OCI-LY7 (cell line): ENCODE results near the gene TACC3. TPM values are rescaled to one million over a fixed set of nuclear protein-coding genes. Genes with fewer than 3 reads are reported as not detected.

Source experiments
- BruUV-seq: library from RNA; stranded (reverse); fragments of 400-500 nt; replicated peaks from 2 replicates; lab custom pipeline; 2021; lab: Mats Ljungman, UMichigan
- CTCF ChIA-PET: fragments of 300-600 bp; sonication (Branson Sonifier 250); formaldehyde crosslinking; loops from one replicate; lab custom pipeline; 2022; ENCODE audit warnings: antibody characterized with exemption; ENCODE audit not compliant: unreplicated experiment; lab: Charles Lee
- POLR2A ChIA-PET: fragments of 300-600 bp; sonication (Branson Sonifier 250); formaldehyde crosslinking; loops from one replicate; lab custom pipeline; 2022; ENCODE audit warnings: antibody characterized with exemption; lab: Charles Lee
- DNase-seq: peaks from one replicate; pipeline ENCODE4 v3.0.0-alpha.2; 2015; ENCODE audit warnings: low spot score
- H2AFZ ChIP-seq: fragments of 200-600 bp; sonication (generic), shearing (Covaris generic); 2 replicates; pipeline ENCODE4 v1.6.1; 2014; ENCODE audit warnings: mild to moderate bottlenecking, antibody characterized with exemption, low read length, moderate library complexity
- H3K27ac ChIP-seq: fragments of 200-600 bp; sonication (generic); 2 replicates; pipeline ENCODE4 v1.5.1; 2014; ENCODE audit warnings: mixed run types, low read depth, mild to moderate bottlenecking, moderate library complexity, low read length, inconsistent platforms; ENCODE audit not compliant: poor library complexity, severe bottlenecking
- H3K36me3 ChIP-seq: fragments of 200-600 bp; sonication (generic); 2 replicates; pipeline ENCODE4 v1.6.1; 2014; ENCODE audit warnings: mild to moderate bottlenecking, antibody characterized with exemption, low read length, moderate library complexity, mixed read lengths; ENCODE audit not compliant: insufficient read depth
- H3K4me1 ChIP-seq: fragments of 200-600 bp; sonication (generic); 2 replicates; pipeline ENCODE4 v1.5.1; 2014; ENCODE audit warnings: mild to moderate bottlenecking, low read length; ENCODE audit not compliant: insufficient read depth, poor library complexity, severe bottlenecking
- H3K4me2 ChIP-seq: fragments of 200-600 bp; sonication (generic); 2 replicates; pipeline ENCODE4 v1.6.1; 2014; ENCODE audit warnings: mild to moderate bottlenecking, low read length
- H3K4me3 ChIP-seq: fragments of 200-600 bp; sonication (generic); 2 replicates; pipeline ENCODE4 v1.5.1; 2014; ENCODE audit warnings: mild to moderate bottlenecking, low read depth, low read length; ENCODE audit not compliant: poor library complexity, severe bottlenecking
- H3K79me2 ChIP-seq: fragments of 200-600 bp; sonication (generic); 2 replicates; pipeline ENCODE4 v1.6.1; 2016; ENCODE audit warnings: low read depth, mild to moderate bottlenecking, low read length, moderate library complexity, mixed read lengths; ENCODE audit not compliant: insufficient read depth
- H3K9me2 ChIP-seq: fragments of 200-600 bp; sonication (generic); 2 replicates; pipeline ENCODE4 v1.6.1; 2016; ENCODE audit warnings: mild to moderate bottlenecking, low read length, mixed read lengths; ENCODE audit not compliant: insufficient read depth
- H3K9me3 ChIP-seq: fragments of 200-600 bp; sonication (generic); 2 replicates; pipeline ENCODE4 v1.6.1; 2014; ENCODE audit warnings: mild to moderate bottlenecking, mixed run types, low read length, mixed read lengths
- H4K20me1 ChIP-seq: fragments of 200-600 bp; sonication (generic); 2 replicates; pipeline ENCODE4 v1.6.1; 2014; ENCODE audit warnings: mild to moderate bottlenecking, antibody characterized with exemption, low read length, moderate library complexity, mixed read lengths; ENCODE audit not compliant: insufficient read depth
- EZH2phosphoT487 ChIP-seq: fragments of 200-600 bp; sonication (generic); IDR thresholded peaks from 2 replicates; pipeline ENCODE4 v1.6.1; 2018; ENCODE audit warnings: low read depth, borderline replicate concordance, mild to moderate bottlenecking, mixed run types, antibody characterized with exemption, low read length, moderate library complexity, mixed read lengths
- intact Hi-C: fragments of 100-400 bp; cut with micrococcal nuclease; formaldehyde crosslinking; loops from one replicate; pipeline ENCODE4 v1.10.0; 2022; ENCODE audit not compliant: unreplicated experiment
- total RNA-seq, 2 experiments: library from RNA; depleted of rRNA in 1 of 2; stranded (reverse); fragments of >200 nt in 1 of 2; shearing (Covaris generic) in 1 of 2; gene quantifications; 2 replicates each; pipeline ENCODE4 v1.2.3, GENCODE V29; 2014 to 2022
- TF ChIP-seq, protein P1 (sequence below): fragments of 200-600 bp; sonication (generic); conservative IDR thresholded peaks from 2 replicates; pipeline ENCODE4 v1.5.1; 2014; ENCODE audit warnings: mild to moderate bottlenecking, antibody characterized with exemption, low read length, moderate library complexity, mixed read lengths

Gene TACC3
- total RNA-seq, 2 experiments from 2014 or later, result 100 to 257 TPM

- Histone ChIP-seq H3K4me2 (peak overlapping the region; percentile 54; the same call in 1 of the 2 replicates), H3K9me3 (no peaks in the 10 kb centered on the region), H3K9me2 (no peaks in the 10 kb centered on the region), H2AFZ (no peak overlapping the region; the same call in 1 of the 2 replicates), H3K4me3 (no peak overlapping the region), H4K20me1 (no peaks in the 10 kb centered on the region), H3K36me3 (no peaks in the 10 kb centered on the region), H3K4me1 (peaks cover 13% of the 10 kb centered on the region), H3K79me2 (no peaks in the 10 kb centered on the region), H3K27ac (no peak overlapping the region)
- TF ChIP-seq, protein P1, sequence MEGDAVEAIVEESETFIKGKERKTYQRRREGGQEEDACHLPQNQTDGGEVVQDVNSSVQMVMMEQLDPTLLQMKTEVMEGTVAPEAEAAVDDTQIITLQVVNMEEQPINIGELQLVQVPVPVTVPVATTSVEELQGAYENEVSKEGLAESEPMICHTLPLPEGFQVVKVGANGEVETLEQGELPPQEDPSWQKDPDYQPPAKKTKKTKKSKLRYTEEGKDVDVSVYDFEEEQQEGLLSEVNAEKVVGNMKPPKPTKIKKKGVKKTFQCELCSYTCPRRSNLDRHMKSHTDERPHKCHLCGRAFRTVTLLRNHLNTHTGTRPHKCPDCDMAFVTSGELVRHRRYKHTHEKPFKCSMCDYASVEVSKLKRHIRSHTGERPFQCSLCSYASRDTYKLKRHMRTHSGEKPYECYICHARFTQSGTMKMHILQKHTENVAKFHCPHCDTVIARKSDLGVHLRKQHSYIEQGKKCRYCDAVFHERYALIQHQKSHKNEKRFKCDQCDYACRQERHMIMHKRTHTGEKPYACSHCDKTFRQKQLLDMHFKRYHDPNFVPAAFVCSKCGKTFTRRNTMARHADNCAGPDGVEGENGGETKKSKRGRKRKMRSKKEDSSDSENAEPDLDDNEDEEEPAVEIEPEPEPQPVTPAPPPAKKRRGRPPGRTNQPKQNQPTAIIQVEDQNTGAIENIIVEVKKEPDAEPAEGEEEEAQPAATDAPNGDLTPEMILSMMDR, result no peak
- TF ChIP-seq EZH2phosphoT487, result no peak
- ChIA-PET POLR2A (no interaction called here), CTCF (interaction anchor here (0.6 kb wide), 2 partner anchors 37 to 863 kb away, joined by 3 read pairs; no protein-coding TSS in a partner anchor)
- no peak for DNase-seq
- intact Hi-C loops, result no loop called here
- no TSS peak for BruUV-seq
These were observed 38.5 kb upstream of the TACC3 start for GRCh38 chr4:1682860-1683259.

GRCh38 chr4:1683261-1683735, 38.0 kb upstream of the TACC3 start:
- CTCF ChIA-PET, result interaction anchor here (0.6 kb wide), 2 partner anchors 37 to 863 kb away, joined by 3 read pairs; no protein-coding TSS in a partner anchor
- Histone ChIP-seq H4K20me1 (no peaks in the 10 kb centered on the region), H3K4me3 (peak overlapping the region; percentile 66), H2AFZ (peak overlapping the region; percentile 36; the same call in 1 of the 2 replicates), H3K36me3 (no peaks in the 10 kb centered on the region), H3K4me1 (peaks cover 13% of the 10 kb centered on the region), H3K9me3 (no peaks in the 10 kb centered on the region), H3K79me2 (no peaks in the 10 kb centered on the region), H3K4me2 (peak overlapping the region; percentile 54), H3K9me2 (no peaks in the 10 kb centered on the region), H3K27ac (no peak overlapping the region)
- TF ChIP-seq EZH2phosphoT487, result no peak
- TF ChIP-seq, protein P1, result no peak
- DNase-seq, result no peak
- no TSS peak for BruUV-seq
- POLR2A ChIA-PET, result no interaction called here
- intact Hi-C loops, result no loop called here

- ChIA-PET POLR2A (no interaction called here), CTCF (no interaction called here)
- Histone ChIP-seq H3K4me3 (peak within 1 kb of the TSS; percentile 66), H3K4me2 (peak within 1 kb of the TSS; percentile 54), H2AFZ (peak within 1 kb of the TSS; percentile 38; the same call in 1 of the 2 replicates), H3K36me3 (peaks cover 3% of the 10 kb centered on the region; the same call in 1 of the 2 replicates), H3K4me1 (peaks cover 13% of the 10 kb centered on the region), H3K9me3 (no peaks in the 10 kb centered on the region), H3K9me2 (no peaks in the 10 kb centered on the region), H4K20me1 (no peaks in the 10 kb centered on the region), H3K27ac (no peak within 1 kb of the TSS), H3K79me2 (no peaks in the 10 kb centered on the region)
- intact Hi-C loops, result no loop called here
- peak; percentile 86 for DNase-seq
- TF ChIP-seq, protein P1, result no peak
- TF ChIP-seq EZH2phosphoT487, result no peak
- BruUV-seq, result no TSS peak
These were observed 37.4 kb upstream of the TACC3 start, which contains the start of gene FAM53A for GRCh38 chr4:1683736-1684505. FAM53A (minus strand) TSS chr4:1684313; CDS start chr4:1668741, 15,572 bp downstream.
